ENCODE data around the gene C11orf21.

DNA sequence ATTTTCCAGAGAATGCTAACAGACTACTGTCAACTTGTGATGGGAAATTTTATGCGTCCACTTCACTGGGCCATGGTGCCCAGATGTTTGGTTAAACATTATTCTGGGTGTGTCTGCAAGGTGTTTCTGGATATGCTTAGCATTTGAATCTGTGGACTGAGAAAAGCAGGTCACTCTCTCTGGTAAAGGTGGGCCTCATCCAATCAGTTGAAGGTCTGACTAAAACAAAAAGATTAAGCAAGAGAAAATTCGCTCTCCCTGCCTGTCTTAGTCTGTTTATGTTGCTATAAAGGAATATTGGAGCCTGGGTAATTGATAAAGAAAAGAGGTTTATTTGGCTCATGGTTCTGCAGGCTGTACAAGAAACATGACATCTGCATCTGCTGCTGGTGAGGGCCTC lies 43.3 kb upstream of the C11orf21 start:
- TF ChIP-seq, protein P1, sequence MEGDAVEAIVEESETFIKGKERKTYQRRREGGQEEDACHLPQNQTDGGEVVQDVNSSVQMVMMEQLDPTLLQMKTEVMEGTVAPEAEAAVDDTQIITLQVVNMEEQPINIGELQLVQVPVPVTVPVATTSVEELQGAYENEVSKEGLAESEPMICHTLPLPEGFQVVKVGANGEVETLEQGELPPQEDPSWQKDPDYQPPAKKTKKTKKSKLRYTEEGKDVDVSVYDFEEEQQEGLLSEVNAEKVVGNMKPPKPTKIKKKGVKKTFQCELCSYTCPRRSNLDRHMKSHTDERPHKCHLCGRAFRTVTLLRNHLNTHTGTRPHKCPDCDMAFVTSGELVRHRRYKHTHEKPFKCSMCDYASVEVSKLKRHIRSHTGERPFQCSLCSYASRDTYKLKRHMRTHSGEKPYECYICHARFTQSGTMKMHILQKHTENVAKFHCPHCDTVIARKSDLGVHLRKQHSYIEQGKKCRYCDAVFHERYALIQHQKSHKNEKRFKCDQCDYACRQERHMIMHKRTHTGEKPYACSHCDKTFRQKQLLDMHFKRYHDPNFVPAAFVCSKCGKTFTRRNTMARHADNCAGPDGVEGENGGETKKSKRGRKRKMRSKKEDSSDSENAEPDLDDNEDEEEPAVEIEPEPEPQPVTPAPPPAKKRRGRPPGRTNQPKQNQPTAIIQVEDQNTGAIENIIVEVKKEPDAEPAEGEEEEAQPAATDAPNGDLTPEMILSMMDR (IDR thresholded peaks at IDR 0.05; ENCODE audit: insufficient read depth, low read length, poor library complexity, severe bottlenecking), result no peak
- TF ChIP-seq EZH2phosphoT487 (conservative IDR thresholded peaks at IDR 0.05; ENCODE audit: low read length), result no peak
